Large intestine (tissue), 3 donors: ENCODE data around the gene ARHGAP45. TPM values are rescaled to one million over a fixed set of nuclear protein-coding genes. Genes with fewer than 3 reads are reported as not detected.
A peak's percentile ranks its signal among the peaks of the same experiment; 100 is the strongest.

Source experiments
- DNase-seq, 2 donors: peaks; one replicate each; pipeline versions ENCODE4 v3.0.0 to v3.0.0-alpha.2; 2013
- H3K27ac ChIP-seq: one replicate; pipeline ENCODE4 v1.5.1; 2013; ENCODE audit warnings: low read length
- H3K27me3 ChIP-seq: 2 replicates; pipeline ENCODE4 v1.6.1; 2013; ENCODE audit warnings: low read length; ENCODE audit not compliant: control insufficient read depth, insufficient read depth
- H3K36me3 ChIP-seq: 2 replicates; pipeline ENCODE4 v1.6.1; 2013; ENCODE audit warnings: low read length; ENCODE audit not compliant: control insufficient read depth, insufficient read depth
- H3K4me1 ChIP-seq: one replicate; pipeline ENCODE4 v1.6.1; 2013; ENCODE audit warnings: low read length; ENCODE audit not compliant: control insufficient read depth, insufficient read depth
- H3K4me3 ChIP-seq: one replicate; pipeline ENCODE4 v1.5.1; 2013; ENCODE audit warnings: low read length
- H3K9me3 ChIP-seq: one replicate; pipeline ENCODE4 v1.6.1; 2013; ENCODE audit warnings: mild to moderate bottlenecking, low read depth, low read length, moderate library complexity; ENCODE audit not compliant: control insufficient read depth
- WGBS: methylation state at CpG from one replicate; pipeline ENCODE4 v1.1.5; 2013; ENCODE audit warnings: low lambda C conversion rate; ENCODE audit not compliant: insufficient coverage; 5-methylcytosine and 5-hydroxymethylcytosine counted together
- polyA plus RNA-seq: library from polyadenylated mRNA; unstranded; fragments of 120-200 nt; gene quantifications from one replicate; pipeline ENCODE4 v1.2.1, GENCODE V29; 2013

The ARHGAP45 gene
- polyA plus RNA-seq, 1 donor, result 14.0 TPM

GRCh38 chr19:1039646-1040475 lies 27.1 kb upstream of the ARHGAP45 start, which contains the start of gene ABCA7:
ABCA7 (plus strand) TSS chr19:1040107; CDS start chr19:1041362, 1,255 bp downstream.
- H3K4me3 ChIP-seq, result peak within 1 kb of the TSS; percentile 36
- H3K27me3 ChIP-seq, result peaks cover 4% of the 10 kb centered on the region
- H3K27ac ChIP-seq, result no peak within 1 kb of the TSS
- no CpG with 5 or more reads among the region's 56 CpGs for WGBS
- peaks cover 22% of the 10 kb centered on the region for H3K4me1 ChIP-seq
- peak; percentile 97 to 99 for DNase-seq
- H3K36me3 ChIP-seq, result peaks cover 7% of the 10 kb centered on the region
- H3K9me3 ChIP-seq, result peaks cover 6% of the 10 kb centered on the region

- Histone ChIP-seq H3K36me3 (peaks cover 7% of the 10 kb centered on the region), H3K4me1 (peaks cover 22% of the 10 kb centered on the region), H3K9me3 (peaks cover 7% of the 10 kb centered on the region), H3K27me3 (peaks cover 4% of the 10 kb centered on the region), H3K27ac (no peak overlapping the region), H3K4me3 (peak overlapping the region; percentile 36)
- WGBS, result 0% methylated on average over 2 of the region's 27 CpGs
- peak; percentile 69 to 86 for DNase-seq
These were observed 26.3 kb upstream of the ARHGAP45 start for GRCh38 chr19:1040476-1041271.

GRCh38 chr19:1041272-1041834 lies 25.6 kb upstream of the ARHGAP45 start:
- Histone ChIP-seq H3K27me3 (peaks cover 4% of the 10 kb centered on the region), H3K36me3 (peaks cover 3% of the 10 kb centered on the region), H3K4me3 (peak overlapping the region; percentile 15), H3K4me1 (peaks cover 22% of the 10 kb centered on the region), H3K9me3 (peaks cover 12% of the 10 kb centered on the region), H3K27ac (no peak overlapping the region)
- no peak for DNase-seq
- WGBS, result 0% methylated on average over 4 of the region's 26 CpGs

- DNase-seq, result no peak
- peaks cover 4% of the 10 kb centered on the region for H3K27me3 ChIP-seq
- H3K27ac ChIP-seq, result no peak overlapping the region
- no peak overlapping the region for H3K4me3 ChIP-seq
- WGBS, result no CpG with 5 or more reads among the region's 43 CpGs
- H3K9me3 ChIP-seq, result peaks cover 19% of the 10 kb centered on the region
- H3K4me1 ChIP-seq, result peaks cover 22% of the 10 kb centered on the region
- peaks cover 3% of the 10 kb centered on the region for H3K36me3 ChIP-seq
These were observed 24.9 kb upstream of the ARHGAP45 start for GRCh38 chr19:1041835-1042685.

GRCh38 chr19:1042689-1043511 lies 24.1 kb upstream of the ARHGAP45 start:
- DNase-seq, result no peak
- H3K9me3 ChIP-seq, result peaks cover 19% of the 10 kb centered on the region
- no CpG with 5 or more reads among the region's 23 CpGs for WGBS
- no peaks in the 10 kb centered on the region for H3K36me3 ChIP-seq
- no peak overlapping the region for H3K4me3 ChIP-seq
- H3K4me1 ChIP-seq, result peaks cover 22% of the 10 kb centered on the region
- H3K27ac ChIP-seq, result no peak overlapping the region
- H3K27me3 ChIP-seq, result peaks cover 4% of the 10 kb centered on the region

- Histone ChIP-seq H3K4me3 (no peak overlapping the region), H3K9me3 (peaks cover 19% of the 10 kb centered on the region), H3K27me3 (peaks cover 4% of the 10 kb centered on the region), H3K27ac (no peak overlapping the region), H3K4me1 (peaks cover 14% of the 10 kb centered on the region), H3K36me3 (no peaks in the 10 kb centered on the region)
- WGBS, result no CpG with 5 or more reads among the region's 10 CpGs
- DNase-seq, result no peak
These were observed 21.7 kb upstream of the ARHGAP45 start for GRCh38 chr19:1045247-1045603.

GRCh38 chr19:1046117-1046626 lies 20.8 kb upstream of the ARHGAP45 start:
- peaks cover 23% of the 10 kb centered on the region for H3K9me3 ChIP-seq
- H3K27me3 ChIP-seq, result peaks cover 3% of the 10 kb centered on the region
- no CpG with 5 or more reads among the region's 33 CpGs for WGBS
- DNase-seq, result no peak
- H3K27ac ChIP-seq, result no peak overlapping the region
- no peak overlapping the region for H3K4me3 ChIP-seq
- no peaks in the 10 kb centered on the region for H3K36me3 ChIP-seq
- peaks cover 5% of the 10 kb centered on the region for H3K4me1 ChIP-seq

GRCh38 chr19:1046836-1047695 lies 19.9 kb upstream of the ARHGAP45 start:
- no CpG with 5 or more reads among the region's 77 CpGs for WGBS
- H3K4me3 ChIP-seq, result no peak overlapping the region
- H3K27ac ChIP-seq, result no peak overlapping the region
- no peaks in the 10 kb centered on the region for H3K4me1 ChIP-seq
- H3K36me3 ChIP-seq, result no peaks in the 10 kb centered on the region
- peaks cover 22% of the 10 kb centered on the region for H3K9me3 ChIP-seq
- no peak for DNase-seq
- no peaks in the 10 kb centered on the region for H3K27me3 ChIP-seq
